ENCODE data around the gene MPO.

The MPO gene

GRCh38 chr17:58300336-58300735, 19.6 kb upstream of the MPO start:
- no peak overlapping the region for H3K4me3 ChIP-seq (ENCODE audit: control insufficient read depth, low read depth, low read length)
- TF ChIP-seq CTCF (IDR thresholded peaks at IDR 0.05; ENCODE audit: control insufficient read depth, insufficient read depth, low read depth, low read length, missing control alignments): no peak
- no peak for DNase-seq (ENCODE audit: low read depth)

- TF ChIP-seq CTCF (IDR thresholded peaks at IDR 0.05; ENCODE audit: control insufficient read depth, insufficient read depth, low read depth, low read length, missing control alignments): no peak
- no peak for DNase-seq (ENCODE audit: low read depth)
These were observed 13.3 kb upstream of the MPO start for GRCh38 chr17:58294034-58294433.

GRCh38 chr17:58291246-58291645, 10.5 kb upstream of the MPO start:
- H3K4me3 ChIP-seq (ENCODE audit: control insufficient read depth, low read depth, low read length): no peak overlapping the region
- no peak for DNase-seq (ENCODE audit: low read depth)
- TF ChIP-seq CTCF (IDR thresholded peaks at IDR 0.05; ENCODE audit: control insufficient read depth, insufficient read depth, low read depth, low read length, missing control alignments): no peak

More at GRCh38 chr17:58294034-58294433, 13.3 kb upstream of the MPO start:
- H3K4me3 ChIP-seq (ENCODE audit: control insufficient read depth, low read depth, low read length): no peak overlapping the region

- TF ChIP-seq CTCF (IDR thresholded peaks at IDR 0.05; ENCODE audit: control insufficient read depth, insufficient read depth, low read depth, low read length, missing control alignments): no peak
- DNase-seq (ENCODE audit: low read depth): no peak
- no peak overlapping the region for H3K4me3 ChIP-seq (ENCODE audit: control insufficient read depth, low read depth, low read length)
These were observed 9.1 kb upstream of the MPO start for GRCh38 chr17:58289869-58290268.

- no peak overlapping the region for H3K4me3 ChIP-seq (ENCODE audit: control insufficient read depth, low read depth, low read length)
- TF ChIP-seq CTCF (IDR thresholded peaks at IDR 0.05; ENCODE audit: control insufficient read depth, insufficient read depth, low read depth, low read length, missing control alignments): no peak
- DNase-seq (ENCODE audit: low read depth): no peak
These were observed 4.7 kb upstream of the MPO start for GRCh38 chr17:58285422-58285810.

GRCh38 chr17:58284613-58285421, 4.1 kb upstream of the MPO start:
- TF ChIP-seq CTCF (IDR thresholded peaks at IDR 0.05; ENCODE audit: control insufficient read depth, insufficient read depth, low read depth, low read length, missing control alignments): no peak
- H3K4me3 ChIP-seq (ENCODE audit: control insufficient read depth, low read depth, low read length): no peak overlapping the region
- no peak for DNase-seq (ENCODE audit: low read depth)
